Activated T-cell treated with anti-CD3 and anti-CD28 coated beads, Interleukin-2, amount 50 U/mL, for 72 hours (primary cell): ENCODE results near the gene RBBP8NL. TPM values are rescaled to one million over a fixed set of nuclear protein-coding genes. Genes with fewer than 3 reads are reported as not detected.

ENCODE experiments used
- ATAC-seq, 2 donors: fragments of 150-1000 bp; cut with Tn5 transposase; replicated peaks in 1 of 2; 2 replicates each; pipeline ENCODE4 v1.10.0; 2021; ENCODE audit warnings: moderate library complexity in 2 of 2, mild to moderate bottlenecking in 1 of 2
- DNase-seq, 2 donors: peaks; one replicate each; pipeline ENCODE4 v3.0.0; 2021 to 2022; ENCODE audit warnings: mixed read lengths in 1 of 2
- H3K27ac Mint-ChIP-seq: one replicate; pipeline ENCODE4 v1.8.0; 2022; ENCODE audit warnings: mild to moderate bottlenecking, moderate library complexity, mixed read lengths
- H3K27me3 Mint-ChIP-seq: one replicate; pipeline ENCODE4 v1.8.0; 2022; ENCODE audit warnings: low read depth, mixed read lengths
- H3K36me3 Mint-ChIP-seq, 2 donors: one replicate each; pipeline ENCODE4 v1.8.0; 2022; ENCODE audit warnings: mixed read lengths in 2 of 2, mild to moderate bottlenecking in 1 of 2; ENCODE audit not compliant: insufficient read depth in 2 of 2
- H3K4me1 Mint-ChIP-seq: one replicate; pipeline ENCODE4 v1.8.0; 2022; ENCODE audit warnings: low read depth, mixed read lengths
- H3K4me3 Mint-ChIP-seq, 2 donors: one replicate each; pipeline ENCODE4 v1.8.0; 2022; ENCODE audit warnings: mild to moderate bottlenecking in 2 of 2, mixed read lengths in 2 of 2, moderate library complexity in 2 of 2
- H3K9me3 Mint-ChIP-seq, 2 donors: one replicate each; pipeline ENCODE4 v1.8.0; 2022; ENCODE audit warnings: mixed read lengths in 2 of 2
- total RNA-seq, 2 donors: library from RNA; stranded (reverse); gene quantifications; one replicate each; pipeline ENCODE4 v1.2.3, GENCODE V29; 2022

RBBP8NL gene
- total RNA-seq, 2 donors from 2014 or later: not detected

DNA sequence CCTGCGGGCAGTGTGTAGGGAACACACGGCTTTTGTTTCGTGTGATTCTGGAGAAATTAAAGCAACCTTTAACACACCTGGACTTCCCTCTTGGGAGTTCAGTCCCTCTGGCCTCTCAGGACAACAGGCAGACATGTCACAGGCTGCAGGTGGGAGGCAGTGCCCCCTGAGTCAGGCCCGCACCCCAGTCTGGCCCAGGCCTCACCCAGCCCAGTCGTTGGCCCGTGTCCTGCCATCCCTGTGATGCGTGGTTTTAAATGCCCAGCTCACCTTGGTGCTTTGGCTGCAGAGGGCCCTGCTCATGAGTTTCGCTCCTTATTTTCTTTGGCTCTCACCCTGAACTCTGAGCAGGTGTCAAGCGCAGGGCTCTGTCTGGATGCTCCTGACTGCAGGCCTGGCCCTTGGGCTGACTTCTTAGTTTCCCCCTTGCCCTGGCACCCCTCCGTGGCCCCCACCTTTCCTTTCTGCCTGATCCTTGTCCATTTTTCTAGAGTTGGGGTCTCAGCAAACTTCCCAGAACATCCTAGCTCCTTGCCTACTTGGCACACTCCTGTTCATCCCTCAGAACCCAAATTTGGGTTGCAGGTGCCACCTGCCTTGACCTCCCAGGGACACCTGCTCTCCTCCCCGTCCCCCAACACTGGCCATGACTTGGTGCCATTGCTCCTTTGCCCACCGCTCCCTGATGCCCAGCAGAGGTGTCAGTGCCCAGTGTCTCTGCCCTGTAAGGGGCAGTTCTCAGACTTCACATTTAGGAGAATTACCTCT lies 18.1 kb downstream of the RBBP8NL start:
- no peaks in the 10 kb centered on the region for H3K36me3 Mint-ChIP-seq
- ATAC-seq (no peak), DNase-seq (no peak)
- H3K4me3 Mint-ChIP-seq: no peak overlapping the region
- peaks cover 7% of the 10 kb centered on the region for H3K27me3 Mint-ChIP-seq
- H3K27ac Mint-ChIP-seq: no peak overlapping the region
- no peaks in the 10 kb centered on the region for H3K9me3 Mint-ChIP-seq
- peaks cover 22% of the 10 kb centered on the region for H3K4me1 Mint-ChIP-seq

DNA sequence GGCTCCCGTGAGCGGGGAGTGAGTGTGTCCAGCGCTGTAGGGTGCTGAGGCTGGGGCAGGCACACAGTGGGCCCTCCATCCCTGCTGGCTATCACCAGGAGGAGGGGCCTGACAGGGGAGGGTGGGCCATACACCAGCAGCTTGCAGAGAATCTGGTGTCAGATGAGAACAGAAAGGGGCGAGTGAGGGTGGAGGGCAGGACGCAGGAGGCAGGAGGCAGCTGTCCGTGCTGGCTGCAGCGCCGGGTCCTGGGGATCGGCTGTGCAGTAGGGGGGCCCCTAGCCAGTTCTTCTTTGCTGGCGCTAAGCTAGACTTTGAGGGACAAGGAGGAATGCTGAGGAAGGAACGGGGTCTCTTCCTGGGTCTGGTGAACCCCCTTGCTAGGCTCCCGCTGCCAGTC lies 18.7 kb downstream of the RBBP8NL start:
- H3K27ac Mint-ChIP-seq: no peak overlapping the region

DNA sequence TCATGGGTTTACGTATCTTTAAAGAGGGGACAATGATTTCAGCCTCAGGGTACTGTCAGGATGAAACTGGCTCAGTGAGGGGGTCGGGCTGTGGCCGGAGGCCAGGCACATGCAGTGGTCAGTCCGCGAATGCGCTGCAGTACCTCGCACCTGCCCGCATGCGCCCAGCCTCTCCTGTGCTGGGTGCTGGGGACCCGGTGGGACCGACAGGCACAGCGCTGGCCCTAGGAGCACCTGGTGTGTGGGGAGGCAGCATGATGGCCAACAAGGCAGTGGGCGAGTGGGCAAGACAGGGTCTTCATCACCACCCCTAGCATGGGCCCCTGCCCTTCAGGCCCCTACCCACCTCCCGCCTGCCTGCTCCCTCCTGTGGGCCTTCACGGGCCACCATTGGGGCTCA lies 19.3 kb downstream of the RBBP8NL start:
- H3K4me3 Mint-ChIP-seq: peak overlapping the region; percentile 79 to 81
- no peak for ATAC-seq

More for the DNA sequence above, 18.7 kb downstream of the RBBP8NL start:
- Mint-ChIP-seq H3K4me1 (peaks cover 22% of the 10 kb centered on the region), H3K9me3 (no peaks in the 10 kb centered on the region), H3K27me3 (peaks cover 7% of the 10 kb centered on the region), H3K4me3 (no peak overlapping the region), H3K36me3 (no peaks in the 10 kb centered on the region)
- no peak for ATAC-seq
- no peak for DNase-seq

DNA sequence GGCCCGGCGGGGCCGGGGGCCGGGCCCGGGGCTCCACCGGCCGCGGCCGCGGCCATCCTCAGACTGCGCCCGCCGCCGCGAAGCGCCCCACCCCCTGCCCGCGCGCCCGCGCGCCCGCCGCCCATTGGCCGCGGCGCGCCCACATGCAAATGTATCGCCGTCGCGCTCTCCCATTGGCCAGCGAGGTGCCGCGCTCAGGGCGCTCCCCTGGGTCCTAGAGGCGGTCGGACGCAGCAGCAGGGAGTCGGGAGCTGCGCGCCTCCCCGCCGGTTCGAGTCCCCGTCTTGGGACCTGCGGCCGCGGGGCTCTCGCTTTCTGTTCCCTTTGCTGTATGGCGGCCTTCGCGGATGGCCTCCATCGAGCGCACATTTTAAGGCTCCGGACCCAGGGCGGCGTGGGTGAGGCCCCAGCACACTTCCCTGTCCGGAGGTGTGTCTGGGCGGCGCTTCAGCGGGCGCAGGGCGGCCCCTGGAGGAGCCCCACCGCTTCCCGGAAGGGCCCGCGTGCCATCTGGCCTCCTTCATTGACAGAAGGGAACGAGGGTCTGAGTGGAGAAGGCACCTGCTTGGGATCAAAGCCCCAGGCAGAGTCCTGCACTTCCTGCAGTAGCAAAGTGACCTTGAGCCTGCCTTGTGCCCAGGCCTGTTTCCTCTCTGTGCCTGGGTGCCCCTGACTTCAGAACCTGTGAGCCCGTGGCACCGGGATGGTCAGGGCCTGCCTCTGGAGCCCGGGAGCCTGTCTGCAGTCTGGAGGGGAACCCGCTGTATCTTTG lies 19.9 kb downstream of the RBBP8NL start, which contains the start of gene CABLES2:
CABLES2 (minus strand) TSS at position 65 of the 772 bp plus-strand sequence; CDS start at position 56, 9 bp downstream.
- peak; percentile 94 for ATAC-seq
- peak; percentile 94 to 95 for DNase-seq
- Mint-ChIP-seq H3K4me3 (peak within 1 kb of the TSS; percentile 79 to 86), H3K4me1 (peaks cover 22% of the 10 kb centered on the region), H3K36me3 (no peaks in the 10 kb centered on the region), H3K27me3 (peaks cover 7% of the 10 kb centered on the region), H3K27ac (peak within 1 kb of the TSS; percentile 62), H3K9me3 (no peaks in the 10 kb centered on the region)

More for the DNA sequence above, 19.3 kb downstream of the RBBP8NL start:
- Mint-ChIP-seq H3K4me1 (peaks cover 22% of the 10 kb centered on the region), H3K27me3 (peaks cover 7% of the 10 kb centered on the region), H3K9me3 (no peaks in the 10 kb centered on the region), H3K27ac (no peak overlapping the region), H3K36me3 (no peaks in the 10 kb centered on the region)
- no peak for DNase-seq

DNA sequence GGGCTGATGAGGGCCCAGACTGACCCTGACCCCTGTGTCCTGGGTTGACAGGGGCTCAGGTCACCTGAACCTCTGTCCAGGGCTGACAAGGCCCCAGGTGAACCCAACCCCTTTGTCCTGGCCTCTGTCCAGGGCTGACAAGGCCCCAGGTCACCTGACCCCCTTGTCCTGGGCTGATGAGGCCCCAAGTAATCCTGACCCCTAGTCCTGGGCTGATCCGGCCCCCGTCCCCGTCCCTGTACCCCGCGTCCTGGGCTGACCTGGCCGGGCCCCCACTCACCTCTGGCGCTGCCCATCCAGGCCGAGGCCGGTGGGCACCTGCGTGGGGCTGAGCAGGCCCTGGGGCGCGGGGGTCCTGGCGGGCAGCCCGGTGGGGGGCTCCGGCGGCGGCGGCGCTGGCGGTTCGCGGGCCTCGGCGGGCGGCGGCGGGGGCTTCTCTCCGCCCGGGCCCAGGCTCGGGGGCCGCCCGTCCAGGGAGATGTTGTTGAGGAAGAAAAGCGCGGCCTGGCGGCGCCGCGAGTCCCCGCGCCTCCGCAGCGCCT lies 20.6 kb downstream of the RBBP8NL start:
- no peaks in the 10 kb centered on the region for H3K36me3 Mint-ChIP-seq
- no peak for DNase-seq
- H3K27ac Mint-ChIP-seq: no peak overlapping the region
- H3K4me3 Mint-ChIP-seq: peak overlapping the region; percentile 65 to 86
- peaks cover 22% of the 10 kb centered on the region for H3K4me1 Mint-ChIP-seq
- no peaks in the 10 kb centered on the region for H3K9me3 Mint-ChIP-seq
- H3K27me3 Mint-ChIP-seq: peaks cover 7% of the 10 kb centered on the region
- peak; percentile 1 to 6 for ATAC-seq

DNA sequence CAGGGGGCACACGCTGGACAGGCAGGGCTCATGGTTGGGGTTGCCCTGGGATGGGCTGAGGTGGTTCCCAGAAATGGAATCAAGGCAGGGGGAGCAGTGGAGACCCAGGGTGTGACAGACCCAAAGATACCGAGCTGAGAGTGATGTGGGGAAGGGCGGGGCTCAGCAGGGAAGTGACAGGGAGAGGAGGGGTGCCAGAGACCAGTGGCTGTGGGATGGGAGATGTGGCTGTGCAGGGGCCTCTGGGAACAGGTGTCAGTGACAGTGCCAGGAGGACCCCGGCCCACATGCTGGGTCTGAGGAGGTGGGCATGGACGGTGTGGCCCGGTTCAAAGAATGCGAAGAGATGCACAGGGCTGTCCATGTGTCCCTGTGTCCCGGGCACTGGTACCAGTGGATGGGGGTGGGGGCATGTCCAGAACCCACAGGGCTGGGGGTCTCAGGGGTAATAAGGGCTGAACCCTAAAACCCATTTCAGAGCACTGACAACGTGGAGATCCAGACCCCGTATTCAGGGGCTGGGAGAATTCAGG lies 21.3 kb downstream of the RBBP8NL start:
- ATAC-seq (no peak), DNase-seq (no peak)
- peaks cover 7% of the 10 kb centered on the region for H3K27me3 Mint-ChIP-seq
- H3K4me3 Mint-ChIP-seq: peak overlapping the region; percentile 65 to 86
- peak overlapping the region; percentile 62 for H3K27ac Mint-ChIP-seq
- no peaks in the 10 kb centered on the region for H3K9me3 Mint-ChIP-seq
- H3K36me3 Mint-ChIP-seq: no peaks in the 10 kb centered on the region
- peaks cover 23% of the 10 kb centered on the region for H3K4me1 Mint-ChIP-seq

DNA sequence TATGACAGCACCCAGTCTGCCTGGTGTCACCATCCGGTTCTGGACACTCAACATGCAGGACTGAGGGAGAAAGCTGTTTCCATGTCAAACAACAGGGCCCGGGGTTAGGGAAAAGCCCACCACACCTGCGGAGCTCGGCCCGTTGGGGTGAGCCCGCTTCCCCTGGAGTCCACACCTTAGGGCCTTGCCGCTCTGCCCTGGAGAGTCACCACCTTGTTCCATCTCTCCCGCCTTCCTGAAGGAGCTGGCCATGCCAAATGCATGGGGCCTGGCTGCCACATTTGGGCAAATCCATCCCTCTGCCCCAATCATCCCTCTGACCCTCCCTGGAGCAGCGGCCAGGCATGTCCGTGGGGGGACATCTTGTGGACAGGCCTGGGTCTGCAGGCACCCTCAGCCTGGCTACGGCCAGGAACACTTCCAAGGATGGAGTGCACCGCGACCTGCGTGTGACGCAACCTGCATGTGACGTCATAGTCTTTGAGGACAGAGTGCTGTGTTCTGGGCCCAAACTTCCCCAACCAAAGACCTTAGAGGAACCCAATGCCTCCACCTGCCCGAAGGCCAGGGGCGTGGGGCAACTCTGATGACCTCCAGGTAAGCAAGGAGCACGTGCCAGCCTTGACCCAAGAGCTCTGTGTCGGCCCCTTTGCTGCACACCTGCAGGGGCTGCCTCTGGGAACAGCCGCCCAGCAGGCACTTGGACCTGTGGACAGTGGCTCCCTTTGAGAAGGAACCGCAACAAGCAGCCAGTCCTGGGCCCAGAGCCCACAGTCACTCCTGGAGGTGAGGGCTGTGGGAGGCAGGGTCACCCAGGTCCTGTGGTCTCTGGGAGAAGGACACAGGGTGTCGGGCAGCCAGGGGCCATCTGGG lies 22.0 kb downstream of the RBBP8NL start:
- Mint-ChIP-seq H3K27ac (no peak overlapping the region), H3K36me3 (no peaks in the 10 kb centered on the region), H3K9me3 (no peaks in the 10 kb centered on the region), H3K4me1 (peaks cover 26% of the 10 kb centered on the region), H3K4me3 (peak overlapping the region; percentile 65 to 86), H3K27me3 (peaks cover 7% of the 10 kb centered on the region)
- ATAC-seq (no peak), DNase-seq (no peak)

DNA sequence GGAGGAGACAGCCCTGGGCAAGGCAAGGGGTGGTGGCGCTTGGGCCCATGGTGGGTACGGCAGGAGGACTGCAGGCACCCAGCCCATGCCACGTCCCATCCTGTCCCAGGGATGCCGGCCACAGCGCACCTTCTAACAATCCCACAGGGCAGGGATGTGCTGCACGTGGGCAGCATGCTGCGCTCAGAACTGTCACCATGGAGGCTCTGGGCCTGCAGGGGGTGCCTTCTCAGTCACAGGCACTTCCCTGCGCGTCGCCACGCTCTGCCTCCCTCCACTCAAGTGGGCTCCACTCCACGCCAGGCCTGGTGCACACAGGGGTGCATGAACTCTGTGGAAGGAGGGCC lies 22.6 kb downstream of the RBBP8NL start:
- Mint-ChIP-seq H3K9me3 (no peaks in the 10 kb centered on the region), H3K27ac (no peak overlapping the region), H3K36me3 (no peaks in the 10 kb centered on the region), H3K4me1 (peaks cover 20% of the 10 kb centered on the region), H3K4me3 (no peak overlapping the region), H3K27me3 (peaks cover 5% of the 10 kb centered on the region)
- no peak for ATAC-seq
- no peak for DNase-seq

DNA sequence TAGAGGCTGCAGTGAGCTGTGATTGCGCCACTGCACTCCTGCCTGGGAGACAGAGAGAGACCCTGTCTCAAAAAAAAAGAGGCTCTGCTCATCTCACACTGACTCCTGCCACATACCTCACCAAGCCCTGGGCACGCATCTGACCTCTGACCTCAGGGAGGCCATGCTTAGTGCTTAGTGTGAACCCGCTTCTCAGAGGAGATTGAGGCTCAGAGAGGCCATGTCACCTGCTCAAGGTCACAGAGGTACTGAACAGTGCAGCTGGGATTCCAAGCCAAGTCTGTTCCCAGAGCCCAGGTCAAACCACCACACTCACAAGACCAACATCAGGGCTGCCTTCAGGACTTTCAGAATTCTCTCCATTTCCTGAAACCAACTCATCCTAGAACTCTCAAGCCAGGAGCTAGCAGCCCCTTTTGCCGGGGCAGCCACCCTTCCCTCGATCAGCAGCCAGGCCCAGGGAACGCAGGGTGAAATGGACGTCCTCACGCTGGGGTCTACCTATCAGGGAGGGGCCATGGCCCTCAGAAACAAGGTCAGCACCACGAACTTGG lies 23.1 kb downstream of the RBBP8NL start:
- no peak for DNase-seq
- Mint-ChIP-seq H3K27ac (no peak overlapping the region), H3K4me1 (peaks cover 15% of the 10 kb centered on the region), H3K9me3 (no peaks in the 10 kb centered on the region), H3K4me3 (no peak overlapping the region), H3K27me3 (no peaks in the 10 kb centered on the region), H3K36me3 (no peaks in the 10 kb centered on the region)
- ATAC-seq: no peak

DNA sequence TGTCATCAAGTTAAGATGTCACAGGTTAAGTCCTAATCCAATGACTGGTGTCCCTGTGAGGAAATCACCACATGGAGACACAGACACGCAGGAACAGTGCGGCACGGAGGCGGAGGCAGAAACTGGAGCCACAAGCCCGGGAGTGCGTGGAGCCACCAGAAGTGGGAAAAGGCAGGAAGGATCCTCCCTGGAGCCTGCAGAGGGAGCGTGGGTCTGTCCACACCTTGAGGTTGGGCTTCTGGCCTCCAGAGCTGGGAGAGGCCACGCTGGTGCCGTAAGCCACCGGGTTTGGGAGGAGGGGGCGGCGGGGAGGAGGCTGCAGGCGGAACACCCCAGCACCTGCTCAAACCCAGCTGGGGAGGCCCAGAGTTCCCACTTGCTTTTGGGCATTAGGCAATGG lies 24.0 kb downstream of the RBBP8NL start:
- H3K4me1 Mint-ChIP-seq: peaks cover 15% of the 10 kb centered on the region
- no peak overlapping the region for H3K4me3 Mint-ChIP-seq
- ATAC-seq: no peak
- no peaks in the 10 kb centered on the region for H3K27me3 Mint-ChIP-seq
- no peaks in the 10 kb centered on the region for H3K36me3 Mint-ChIP-seq
- H3K9me3 Mint-ChIP-seq: no peaks in the 10 kb centered on the region
- H3K27ac Mint-ChIP-seq: no peak overlapping the region
- DNase-seq: no peak

DNA sequence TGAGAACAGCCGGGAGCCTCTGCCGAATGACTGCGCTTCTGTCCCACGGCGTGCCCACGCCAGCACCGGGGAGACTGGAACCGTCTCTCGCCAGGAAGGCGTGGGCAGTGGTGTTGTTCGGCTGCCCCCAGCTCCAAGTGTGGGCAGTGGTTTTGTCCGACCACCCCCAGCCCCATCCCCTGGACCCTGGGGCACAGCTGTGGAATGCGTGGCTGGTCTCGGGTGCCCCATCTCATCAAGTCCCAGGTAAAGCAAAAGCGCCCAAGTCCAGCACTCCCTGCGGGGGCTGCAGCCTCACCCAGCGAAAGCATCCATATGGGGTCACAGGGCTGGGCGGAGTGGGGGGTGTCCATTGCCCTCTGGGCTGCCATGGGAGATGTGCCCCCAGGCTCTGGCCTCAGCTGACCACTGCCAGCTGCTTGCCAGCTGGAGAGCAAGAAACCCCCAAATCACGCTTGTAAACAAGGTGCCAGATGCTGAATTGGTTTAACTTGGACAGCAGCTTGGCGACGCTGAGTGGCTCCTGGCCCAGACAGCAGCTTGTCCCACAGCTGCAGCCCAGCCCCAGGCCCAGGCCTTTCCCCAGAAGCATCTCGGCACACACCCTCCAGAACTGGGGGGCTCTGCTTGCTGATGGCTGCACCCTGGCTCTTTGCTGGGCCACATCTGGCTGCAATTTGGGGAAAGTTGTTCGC lies 24.7 kb downstream of the RBBP8NL start:
- ATAC-seq (no peak), DNase-seq (no peak)
- no peaks in the 10 kb centered on the region for H3K27me3 Mint-ChIP-seq
- H3K4me1 Mint-ChIP-seq: peaks cover 15% of the 10 kb centered on the region
- no peak overlapping the region for H3K27ac Mint-ChIP-seq
- H3K9me3 Mint-ChIP-seq: peaks cover 3 to 6% of the 10 kb centered on the region in 2 donors
- H3K4me3 Mint-ChIP-seq: no peak overlapping the region
- peaks cover 1 to 6% of the 10 kb centered on the region in 2 donors for H3K36me3 Mint-ChIP-seq

DNA sequence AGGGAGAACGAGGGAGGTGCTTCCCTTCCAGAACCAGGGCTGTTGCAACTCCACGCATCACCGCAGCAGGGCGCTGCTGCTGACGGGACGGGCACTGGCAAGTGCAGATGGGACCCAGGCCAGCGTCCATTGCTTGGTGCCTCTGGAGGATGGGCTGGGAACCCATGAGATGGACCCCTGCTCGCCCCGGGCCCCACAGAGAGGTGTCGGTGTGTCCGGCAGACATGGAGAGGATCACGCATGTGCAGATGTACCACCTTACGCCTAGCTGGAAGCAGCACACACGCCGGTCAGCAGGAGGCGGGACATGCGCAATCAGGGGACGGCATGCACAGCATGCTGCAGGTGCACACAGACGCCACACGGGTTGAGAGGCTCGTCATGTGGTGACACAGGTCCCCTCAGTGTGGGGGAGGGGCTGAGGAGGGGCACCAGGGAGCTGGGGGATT lies 26.0 kb downstream of the RBBP8NL start:
- Mint-ChIP-seq H3K4me3 (no peak overlapping the region), H3K36me3 (peaks cover 1 to 6% of the 10 kb centered on the region in 2 donors), H3K9me3 (peaks cover 3 to 6% of the 10 kb centered on the region in 2 donors), H3K4me1 (peaks cover 15% of the 10 kb centered on the region), H3K27ac (no peak overlapping the region), H3K27me3 (no peaks in the 10 kb centered on the region)
- ATAC-seq (no peak), DNase-seq (no peak)
